Natural killer cell (primary cell): ENCODE results near the gene MYO16. TPM values are rescaled to one million over a fixed set of nuclear protein-coding genes. Genes with fewer than 3 reads are reported as not detected.

Experiments used
- ATAC-seq, 3 donors: fragments of 150-1000 bp in 2 of 3; fragments of 200-7000 bp in 1 of 3; cut with Tn5 transposase; 1 replicate in 1 of 3; 2 replicates in 2 of 3; pipeline ENCODE4 v1.10.0; 2021; ENCODE audit warnings: mild to moderate bottlenecking in 2 of 3, moderate library complexity in 2 of 3
- DNase-seq, 2 donors: peaks; one replicate each; pipeline versions ENCODE4 v3.0.0 to v3.0.0-alpha.2; 2013 to 2021; ENCODE audit warnings: mixed read lengths in 1 of 2
- H3K27ac ChIP-seq: one replicate; pipeline ENCODE4 v1.5.1; 2013; ENCODE audit warnings: mild to moderate bottlenecking, low read length
- H3K27me3 ChIP-seq: one replicate; pipeline ENCODE4 v1.6.1; 2013; ENCODE audit warnings: low read length; ENCODE audit not compliant: control insufficient read depth, insufficient read depth
- H3K36me3 ChIP-seq: one replicate; pipeline ENCODE4 v1.6.1; 2013; ENCODE audit warnings: low read length; ENCODE audit not compliant: control insufficient read depth, insufficient read depth
- H3K4me1 ChIP-seq: one replicate; pipeline ENCODE4 v1.6.1; 2013; ENCODE audit warnings: low read length; ENCODE audit not compliant: control insufficient read depth, insufficient read depth
- H3K4me3 ChIP-seq: one replicate; pipeline ENCODE4 v1.5.1; 2013; ENCODE audit warnings: low read length
- H3K9me3 ChIP-seq: one replicate; pipeline ENCODE4 v1.6.1; 2013; ENCODE audit warnings: low read length; ENCODE audit not compliant: control insufficient read depth, insufficient read depth
- H3K27ac Mint-ChIP-seq, 2 donors: one replicate each; pipeline ENCODE4 v1.8.0; 2022; ENCODE audit warnings: mild to moderate bottlenecking in 2 of 2, mixed read lengths in 2 of 2, moderate library complexity in 1 of 2
- H3K27me3 Mint-ChIP-seq, 2 donors: one replicate each; pipeline ENCODE4 v1.8.0; 2022; ENCODE audit warnings: low read depth in 2 of 2, mixed read lengths in 2 of 2
- H3K36me3 Mint-ChIP-seq: one replicate; pipeline ENCODE4 v1.8.0; 2022; ENCODE audit warnings: mixed read lengths
- H3K4me1 Mint-ChIP-seq, 2 donors: one replicate each; pipeline ENCODE4 v1.8.0; 2022; ENCODE audit warnings: mixed read lengths in 2 of 2
- H3K4me3 Mint-ChIP-seq: one replicate; pipeline ENCODE4 v1.8.0; 2022; ENCODE audit warnings: mild to moderate bottlenecking, moderate library complexity, mixed read lengths
- H3K9me3 Mint-ChIP-seq, 2 donors: one replicate each; pipeline ENCODE4 v1.8.0; 2022; ENCODE audit warnings: mixed read lengths in 2 of 2
- CTCF ChIP-seq: fragments of 200-600 bp; IDR thresholded peaks from one replicate; pipeline ENCODE4 v1.8.0; 2022; ENCODE audit warnings: antibody characterized with exemption
- WGBS: methylation state at CpG from one replicate; pipeline ENCODE4 v1.1.7; 2013; ENCODE audit warnings: missing lambda C conversion rate; ENCODE audit not compliant: insufficient coverage; 5-methylcytosine and 5-hydroxymethylcytosine counted together
- intact Hi-C: fragments of 100-400 bp; cut with micrococcal nuclease; formaldehyde crosslinking; loops from one replicate; pipeline ENCODE4 v1.14.2; 2022
- total RNA-seq, 4 donors: library from RNA; stranded (reverse); fragments of 120-200 nt in 1 of 4; gene quantifications; one replicate each; pipeline versions ENCODE4 v1.2.3 to v1.2.4, GENCODE V29; 2013 to 2022

MYO16 gene
- total RNA-seq, 3 donors from 2014 or later (not counting 1 experiment from before 2014, with no cell fraction given), result 0.28 TPM; not detected in 2

- TF ChIP-seq CTCF, result no peak
Observed at GRCh38 chr13:109158383-109158782, 529.0 kb downstream of the MYO16 start.

GRCh38 chr13:109159650-109160309 lies 530.4 kb downstream of the MYO16 start:
- H3K4me1 Mint-ChIP-seq, result peaks cover 0 to 8% of the 10 kb centered on the region in 2 donors
- H3K9me3 Mint-ChIP-seq, result no peaks in the 10 kb centered on the region
- no peak overlapping the region for H3K27ac Mint-ChIP-seq
- H3K27ac ChIP-seq, result no peak overlapping the region
- intact Hi-C loops, result no loop called here
- 86% methylated on average over 14 of the region's 14 CpGs for WGBS
- TF ChIP-seq CTCF, result no peak
- H3K36me3 Mint-ChIP-seq, result no peaks in the 10 kb centered on the region
- DNase-seq, result no peak
- H3K27me3 Mint-ChIP-seq, result peaks cover 6 to 23% of the 10 kb centered on the region in 2 donors
- no peaks in the 10 kb centered on the region for H3K36me3 ChIP-seq
- H3K4me3 Mint-ChIP-seq, result no peak overlapping the region
- H3K4me1 ChIP-seq, result peaks cover 5% of the 10 kb centered on the region
- no peak for ATAC-seq
- H3K4me3 ChIP-seq, result no peak overlapping the region
- H3K27me3 ChIP-seq, result no peaks in the 10 kb centered on the region
- H3K9me3 ChIP-seq, result no peaks in the 10 kb centered on the region

More at GRCh38 chr13:109158383-109158782, 529.0 kb downstream of the MYO16 start:
- Histone ChIP-seq H3K4me3 (no peak overlapping the region), H3K4me1 (peaks cover 5% of the 10 kb centered on the region), H3K36me3 (no peaks in the 10 kb centered on the region), H3K27me3 (no peaks in the 10 kb centered on the region), H3K27ac (no peak overlapping the region), H3K9me3 (no peaks in the 10 kb centered on the region)
- intact Hi-C loops, result no loop called here
- DNase-seq (no peak), ATAC-seq (no peak)
- Mint-ChIP-seq H3K27me3 (peaks cover 6 to 30% of the 10 kb centered on the region in 2 donors), H3K9me3 (no peaks in the 10 kb centered on the region), H3K4me3 (no peak overlapping the region), H3K36me3 (no peaks in the 10 kb centered on the region), H3K27ac (no peak overlapping the region), H3K4me1 (peaks cover 0 to 8% of the 10 kb centered on the region in 2 donors)
- WGBS, result 94% methylated on average over 3 of the region's 3 CpGs

GRCh38 chr13:109160357-109160756 lies 530.9 kb downstream of the MYO16 start:
- H3K27ac Mint-ChIP-seq, result no peak overlapping the region
- no peaks in the 10 kb centered on the region for H3K9me3 ChIP-seq
- ATAC-seq (no peak), DNase-seq (no peak)
- TF ChIP-seq CTCF, result no peak
- H3K27me3 ChIP-seq, result no peaks in the 10 kb centered on the region
- H3K4me1 ChIP-seq, result peaks cover 5% of the 10 kb centered on the region
- intact Hi-C loops, result no loop called here
- no peak overlapping the region for H3K4me3 Mint-ChIP-seq
- WGBS, result 47% methylated on average over 4 of the region's 4 CpGs
- no peaks in the 10 kb centered on the region for H3K36me3 ChIP-seq
- peaks cover 6 to 19% of the 10 kb centered on the region in 2 donors for H3K27me3 Mint-ChIP-seq
- H3K27ac ChIP-seq, result no peak overlapping the region
- no peak overlapping the region for H3K4me3 ChIP-seq
- H3K9me3 Mint-ChIP-seq, result no peaks in the 10 kb centered on the region
- H3K4me1 Mint-ChIP-seq, result peaks cover 0 to 8% of the 10 kb centered on the region in 2 donors
- no peaks in the 10 kb centered on the region for H3K36me3 Mint-ChIP-seq
